Calu3 (cell line): ENCODE data around the gene PAX5. TPM values are rescaled to one million over a fixed set of nuclear protein-coding genes. Genes with fewer than 3 reads are reported as not detected.
"Not testable (repeated sequence)": the region's sequence is repeated elsewhere in the genome, so short reads cannot be mapped to it uniquely, and the experiment has no call there.

ENCODE experiments used
- Bru-seq: library from RNA; stranded (reverse); fragments of 400-500 nt; gene quantifications from one replicate; lab custom pipeline; 2021; lab: Mats Ljungman, UMichigan
- BruChase-seq, 2 experiments: library from RNA; stranded (reverse); fragments of 400-500 nt; gene quantifications; one replicate each; lab custom pipeline; 2021; lab: Mats Ljungman, UMichigan
- BruUV-seq: library from RNA; stranded (reverse); fragments of 400-500 nt; replicated peaks from 2 replicates; lab custom pipeline; 2021; lab: Mats Ljungman, UMichigan
- CTCF ChIA-PET: fragments of 300-600 bp; sonication (Branson Sonifier 250); formaldehyde crosslinking; loops from one replicate; lab custom pipeline; 2022; ENCODE audit warnings: antibody characterized with exemption; lab: Charles Lee
- DNase-seq: peaks from one replicate; pipeline ENCODE4 v3.0.0; 2022
- H3K27ac Mint-ChIP-seq: one replicate; pipeline ENCODE4 v1.8.0; 2022; ENCODE audit warnings: mixed read lengths; ENCODE audit not compliant: unreplicated experiment
- H3K27me3 Mint-ChIP-seq: one replicate; pipeline ENCODE4 v1.8.0; 2022; ENCODE audit warnings: mixed read lengths; ENCODE audit not compliant: unreplicated experiment
- H3K36me3 Mint-ChIP-seq: one replicate; pipeline ENCODE4 v1.8.0; 2022; ENCODE audit warnings: mild to moderate bottlenecking, moderate library complexity, mixed read lengths; ENCODE audit not compliant: insufficient read depth, unreplicated experiment
- H3K4me1 Mint-ChIP-seq: one replicate; pipeline ENCODE4 v1.8.0; 2022; ENCODE audit warnings: mild to moderate bottlenecking, low read depth, mixed read lengths; ENCODE audit not compliant: unreplicated experiment
- H3K4me3 Mint-ChIP-seq: one replicate; pipeline ENCODE4 v1.8.0; 2022; ENCODE audit warnings: mild to moderate bottlenecking, low read depth, moderate library complexity, mixed read lengths; ENCODE audit not compliant: unreplicated experiment
- H3K9me3 Mint-ChIP-seq: one replicate; pipeline ENCODE4 v1.8.0; 2022; ENCODE audit warnings: low read depth, mixed read lengths; ENCODE audit not compliant: unreplicated experiment
- intact Hi-C: fragments of 100-400 bp; cut with micrococcal nuclease; formaldehyde crosslinking; loops from one replicate; pipeline ENCODE4 v1.10.0; 2022; ENCODE audit not compliant: unreplicated experiment
- long read RNA-seq: library from polyadenylated mRNA; stranded (forward); transcript quantifications from one replicate; pipeline ENCODE4 v2.0.0, GENCODE V29; 2022
- total RNA-seq: library from RNA; stranded (reverse); gene quantifications from 2 replicates; pipeline ENCODE4 v1.2.3, GENCODE V29; 2022
- TF ChIP-seq, protein P1 (sequence below): fragments of 200-600 bp; IDR thresholded peaks from one replicate; pipeline ENCODE4 v1.8.0; 2022; ENCODE audit warnings: antibody characterized with exemption; ENCODE audit not compliant: unreplicated experiment

Gene PAX5
- not detected in 2 replicates for total RNA-seq
- Bru-seq, nascent RNA, result percentile 1 among the genes with signal in this experiment
- percentile 0 among the genes with signal in this experiment for BruChase-seq, experiment 1, labeled RNA remaining after a 6-hour chase
- not detected for BruChase-seq, experiment 2, labeled RNA remaining after a 2-hour chase
- long read RNA-seq, result 0 reads

DNA sequence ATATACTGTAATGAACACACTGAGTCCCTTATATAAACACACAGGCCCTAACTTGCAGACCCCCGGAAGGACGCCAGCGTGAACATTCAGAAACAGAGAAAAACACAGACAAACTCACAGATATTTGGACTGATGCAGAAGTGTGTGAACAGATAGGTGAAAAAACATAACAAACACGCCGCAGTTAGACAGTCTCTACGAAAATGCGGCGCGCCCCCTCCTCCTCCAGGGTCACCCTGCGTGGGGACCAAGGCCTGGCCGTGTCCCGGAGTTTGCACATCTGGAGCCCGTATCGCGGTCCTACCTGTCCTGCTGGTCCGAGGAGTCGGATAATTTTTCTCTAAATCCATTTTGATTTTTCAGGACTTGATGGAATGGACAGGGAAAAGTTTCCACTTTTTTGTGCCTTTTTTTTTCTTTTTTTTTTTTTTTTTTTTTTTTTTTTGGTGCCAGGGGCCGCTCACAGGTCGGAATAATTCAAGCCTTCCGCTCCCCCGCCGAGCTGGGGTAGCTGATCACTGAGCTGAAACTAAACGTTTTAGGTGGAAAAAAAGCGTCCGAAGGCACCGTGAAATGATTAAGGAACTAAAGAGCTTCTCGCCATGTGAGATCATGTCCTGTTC is at the start of gene PAX5:
Gene PAX5, minus strand, starts transcription at position 587 of the 623 bp plus-strand sequence. Its CDS starts 237 bp downstream, at position 350.
- TF ChIP-seq, protein P1, sequence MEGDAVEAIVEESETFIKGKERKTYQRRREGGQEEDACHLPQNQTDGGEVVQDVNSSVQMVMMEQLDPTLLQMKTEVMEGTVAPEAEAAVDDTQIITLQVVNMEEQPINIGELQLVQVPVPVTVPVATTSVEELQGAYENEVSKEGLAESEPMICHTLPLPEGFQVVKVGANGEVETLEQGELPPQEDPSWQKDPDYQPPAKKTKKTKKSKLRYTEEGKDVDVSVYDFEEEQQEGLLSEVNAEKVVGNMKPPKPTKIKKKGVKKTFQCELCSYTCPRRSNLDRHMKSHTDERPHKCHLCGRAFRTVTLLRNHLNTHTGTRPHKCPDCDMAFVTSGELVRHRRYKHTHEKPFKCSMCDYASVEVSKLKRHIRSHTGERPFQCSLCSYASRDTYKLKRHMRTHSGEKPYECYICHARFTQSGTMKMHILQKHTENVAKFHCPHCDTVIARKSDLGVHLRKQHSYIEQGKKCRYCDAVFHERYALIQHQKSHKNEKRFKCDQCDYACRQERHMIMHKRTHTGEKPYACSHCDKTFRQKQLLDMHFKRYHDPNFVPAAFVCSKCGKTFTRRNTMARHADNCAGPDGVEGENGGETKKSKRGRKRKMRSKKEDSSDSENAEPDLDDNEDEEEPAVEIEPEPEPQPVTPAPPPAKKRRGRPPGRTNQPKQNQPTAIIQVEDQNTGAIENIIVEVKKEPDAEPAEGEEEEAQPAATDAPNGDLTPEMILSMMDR, result no peak
- no peak for DNase-seq
- Mint-ChIP-seq H3K27ac (no peak within 1 kb of the TSS), H3K27me3 (peaks cover 45% of the 10 kb centered on the region), H3K4me1 (peaks cover 18% of the 10 kb centered on the region), H3K36me3 (peaks cover 5% of the 10 kb centered on the region), H3K4me3 (peak within 1 kb of the TSS; percentile 47), H3K9me3 (no peaks in the 10 kb centered on the region)
- CTCF ChIA-PET, result no interaction called here
- intact Hi-C loops, result no loop called here
- BruUV-seq, result no TSS peak

DNA sequence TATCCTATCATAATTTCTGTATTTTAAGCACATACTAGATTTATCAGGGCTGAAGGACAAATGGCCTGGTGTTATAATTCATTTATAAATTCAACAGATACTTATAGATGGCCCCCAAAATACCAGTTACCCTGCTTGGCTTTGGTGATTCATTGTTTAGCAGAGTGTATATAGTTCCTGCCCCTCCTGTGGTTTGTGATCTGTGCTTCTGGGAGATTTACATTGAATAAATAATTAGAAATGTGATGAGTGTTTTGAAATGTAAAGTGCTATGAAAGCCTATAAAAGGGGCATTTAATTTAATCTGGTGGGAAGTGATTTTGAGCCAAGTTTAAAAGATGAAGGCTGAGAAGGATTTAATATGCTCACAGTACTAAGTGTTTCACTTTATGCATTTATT is 49.6 kb upstream of the PAX5 start:
- TF ChIP-seq, protein P1, result no peak
- Mint-ChIP-seq H3K36me3 (peaks cover 10% of the 10 kb centered on the region), H3K27ac (no peak overlapping the region), H3K4me3 (no peak overlapping the region), H3K27me3 (no peaks in the 10 kb centered on the region), H3K9me3 (no peaks in the 10 kb centered on the region), H3K4me1 (no peaks in the 10 kb centered on the region)
- intact Hi-C loops, result no loop called here
- CTCF ChIA-PET, result no interaction called here
- BruUV-seq, result no TSS peak
- DNase-seq, result no peak

DNA sequence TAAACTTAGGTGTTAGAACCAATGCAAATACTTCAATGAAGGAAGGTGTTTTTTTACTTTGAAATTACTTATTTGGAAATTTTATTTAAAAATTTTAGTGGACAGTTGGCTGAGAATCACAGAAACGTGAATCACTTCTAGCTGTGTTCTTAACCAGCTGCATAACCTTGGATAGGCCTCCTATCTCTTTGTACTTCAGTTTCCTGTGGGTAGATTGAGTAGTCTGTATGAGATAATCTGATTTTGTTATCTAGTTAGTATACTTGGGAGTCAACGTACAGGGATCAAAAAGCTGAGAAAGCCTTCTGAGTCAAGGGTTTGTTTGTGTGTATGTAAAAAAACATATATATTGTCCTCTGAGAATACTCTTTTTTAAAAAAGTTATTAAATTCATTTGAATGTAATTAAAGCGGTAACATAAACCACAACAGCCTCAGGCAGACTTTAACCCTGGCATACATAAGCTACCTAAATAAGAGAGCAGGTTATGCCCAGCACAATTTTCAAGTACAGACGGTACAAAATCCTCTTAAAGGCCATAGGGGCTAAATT is 48.2 kb upstream of the PAX5 start:
- intact Hi-C loops, result no loop called here
- H3K27ac Mint-ChIP-seq, result no peak overlapping the region
- no peaks in the 10 kb centered on the region for H3K9me3 Mint-ChIP-seq
- CTCF ChIA-PET, result no interaction called here
- BruUV-seq, result no TSS peak
- H3K4me3 Mint-ChIP-seq, result no peak overlapping the region
- DNase-seq, result no peak
- TF ChIP-seq, protein P1, result no peak
- H3K4me1 Mint-ChIP-seq, result no peaks in the 10 kb centered on the region
- H3K27me3 Mint-ChIP-seq, result no peaks in the 10 kb centered on the region
- H3K36me3 Mint-ChIP-seq, result peaks cover 10% of the 10 kb centered on the region

DNA sequence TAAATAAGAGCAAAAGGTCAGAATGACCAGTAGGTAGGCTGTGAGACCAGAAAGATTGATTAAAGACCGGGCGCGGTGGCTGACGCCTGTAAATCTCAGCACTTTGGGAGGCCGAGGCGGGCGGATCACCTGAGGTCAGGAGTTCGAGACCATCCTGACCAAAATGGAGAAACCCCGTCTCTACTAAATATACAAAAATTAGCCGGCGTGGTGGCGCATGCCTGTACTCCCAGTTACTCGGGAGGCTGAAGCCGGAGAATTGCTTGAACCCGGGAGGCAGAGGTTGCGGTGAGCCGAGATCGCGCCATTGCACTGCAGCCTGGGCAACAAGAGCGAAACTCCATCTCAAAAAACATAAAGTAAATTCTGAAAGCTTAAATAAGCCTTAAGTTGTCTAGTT is 47.4 kb upstream of the PAX5 start:
- CTCF ChIA-PET, H3K4me1 Mint-ChIP-seq, intact Hi-C loops, H3K4me3 Mint-ChIP-seq, BruUV-seq, DNase-seq, H3K27me3 Mint-ChIP-seq, H3K9me3 Mint-ChIP-seq, H3K27ac Mint-ChIP-seq: not testable (repeated sequence)
- peaks cover 10% of the 10 kb centered on the region for H3K36me3 Mint-ChIP-seq

DNA sequence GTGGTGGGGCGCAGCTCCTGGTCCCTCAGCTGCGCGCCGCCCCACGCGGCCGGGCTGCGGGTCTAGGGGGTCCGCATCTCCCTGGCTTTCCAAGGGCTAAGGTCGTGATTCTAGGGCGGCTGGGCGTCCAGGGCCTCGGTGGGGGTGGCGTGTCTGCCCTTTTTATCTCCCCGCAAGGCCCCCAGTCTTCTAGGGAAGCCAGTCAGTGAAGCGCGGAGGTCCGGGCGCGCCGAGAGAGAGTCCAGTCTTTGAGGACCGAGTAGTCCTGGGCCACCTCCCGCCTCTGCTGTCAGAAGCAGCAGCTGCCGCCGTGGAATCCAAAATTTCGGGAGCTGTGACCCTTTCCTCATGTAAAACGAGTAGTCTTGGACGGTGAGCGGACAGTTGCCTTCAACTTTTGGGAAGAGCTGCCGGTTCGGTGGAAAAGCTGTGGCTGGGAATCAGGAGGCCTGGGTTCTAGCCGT is 46.1 kb upstream of the PAX5 start:
- Mint-ChIP-seq H3K4me3 (peak overlapping the region; percentile 87), H3K27ac (peak overlapping the region; percentile 67), H3K36me3 (peaks cover 10% of the 10 kb centered on the region)
- DNase-seq, intact Hi-C loops, H3K9me3 Mint-ChIP-seq, CTCF ChIA-PET, H3K27me3 Mint-ChIP-seq, BruUV-seq, H3K4me1 Mint-ChIP-seq: not testable (repeated sequence)
